PC-9 (cell line): ENCODE measurements around the gene ETNK1.

ENCODE experiments used
- CTCF ChIP-seq: fragments of 200-600 bp; sonication (generic); conservative IDR thresholded peaks from 2 replicates; pipeline ENCODE4 v1.6.1; 2017; ENCODE audit warnings: mixed run types, antibody characterized with exemption, mild to moderate bottlenecking, moderate library complexity
- EZH2 ChIP-seq: fragments of 200-600 bp; sonication (generic); IDR thresholded peaks from 2 replicates; pipeline ENCODE4 v1.8.0; 2017; ENCODE audit warnings: antibody characterized with exemption, low read depth

GRCh38 chr12:22628228-22628627, 3.3 kb downstream of the ETNK1 start:
- TF ChIP-seq CTCF (no peak), EZH2 (no peak)
